AG09319 (cell line): ENCODE measurements around the gene TOLLIP.
A peak's percentile ranks its signal among the peaks of the same experiment; 100 is the strongest.
"Not testable (repeated sequence)": the region's sequence is repeated elsewhere in the genome, so short reads cannot be mapped to it uniquely, and the experiment has no call there.

Experiments used
- DNase-seq: peaks from one replicate; pipeline ENCODE4 v3.0.0-alpha.2; 2010; ENCODE audit warnings: low read depth; ENCODE audit errors: extremely low read depth
- CTCF ChIP-seq: IDR thresholded peaks from 2 replicates; pipeline ENCODE4 v1.5.1; 2011; ENCODE audit warnings: low read depth, mild to moderate bottlenecking, inconsistent platforms, low read length, moderate library complexity

Gene TOLLIP

GRCh38 chr11:1309498-1310317 is at the start of gene TOLLIP:
TOLLIP (minus strand) TSS chr11:1309632; CDS start chr11:1309498, 134 bp downstream.
- DNase-seq, result peak; percentile 71
- peak; percentile 27 for TF ChIP-seq CTCF

DNA sequence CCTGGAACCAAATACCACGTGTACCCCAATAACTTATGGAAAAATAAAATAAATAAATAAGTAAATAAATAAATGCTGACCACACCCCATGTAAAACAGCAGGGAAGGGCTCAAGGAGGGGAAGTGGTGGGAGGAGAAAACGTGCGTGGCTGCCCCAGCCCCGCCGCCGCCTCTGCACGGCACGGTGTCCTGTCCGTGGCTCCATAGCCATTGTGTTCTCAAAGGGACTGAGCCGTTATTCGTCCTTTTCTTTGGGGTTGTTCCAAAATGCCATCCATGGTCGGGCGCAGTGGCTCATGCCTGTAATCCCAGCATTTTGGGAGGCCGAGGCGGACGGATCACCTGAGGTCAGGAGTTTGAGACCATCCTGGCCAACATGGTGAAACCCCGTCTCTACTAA is 49.5 kb upstream of the TOLLIP start:
- not testable (repeated sequence) for DNase-seq

GRCh38 chr11:1358286-1358685 is 48.9 kb upstream of the TOLLIP start:
- no peak for DNase-seq
- TF ChIP-seq CTCF, result no peak

DNA sequence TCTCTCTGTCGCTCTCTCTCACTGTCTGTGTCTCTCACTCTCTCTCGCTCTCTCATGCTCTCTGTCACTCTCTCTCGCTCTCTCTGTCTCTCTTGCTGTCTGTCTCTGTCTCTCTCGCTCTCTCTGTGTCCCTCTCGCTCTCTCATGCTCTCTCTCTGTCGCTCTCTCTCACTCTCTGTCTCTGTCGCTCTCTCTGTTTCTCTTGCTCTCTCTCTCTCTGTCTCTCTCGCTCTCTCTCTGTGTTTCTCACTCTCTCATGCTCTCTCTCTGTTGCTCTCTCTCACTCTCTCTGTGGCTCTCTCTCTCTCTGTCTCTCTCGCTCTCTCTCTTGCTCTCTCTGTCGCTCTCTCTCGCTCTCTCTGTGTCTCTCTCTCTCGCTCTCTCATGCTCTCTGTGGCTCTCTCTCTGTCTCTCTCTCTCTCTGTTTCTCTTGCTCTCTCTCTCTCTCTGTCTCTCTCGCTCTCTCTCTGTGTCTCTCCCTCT is 47.1 kb upstream of the TOLLIP start:
- TF ChIP-seq CTCF, result no peak
- DNase-seq, result no peak

DNA sequence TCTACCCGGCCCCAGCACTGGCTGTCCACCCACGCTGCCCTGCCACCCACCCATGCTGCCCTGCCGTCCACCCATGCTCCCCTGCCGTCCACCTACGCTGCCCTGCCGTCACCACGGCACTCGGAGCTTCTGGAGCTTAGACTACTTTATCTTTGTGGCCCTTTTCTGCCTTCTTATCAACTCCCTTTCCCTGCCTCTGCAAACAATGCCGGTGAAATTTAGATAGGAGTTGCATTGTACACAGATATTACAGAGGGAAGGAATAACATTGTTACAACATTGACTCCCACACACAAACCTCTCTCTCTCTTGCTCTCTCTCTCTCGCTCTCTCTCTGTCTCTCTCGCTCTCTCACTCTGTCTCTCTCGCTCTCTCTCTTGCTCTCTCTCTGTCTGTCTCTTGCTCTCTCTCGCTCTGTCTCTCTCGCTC is 46.6 kb upstream of the TOLLIP start:
- TF ChIP-seq CTCF, result no peak
- DNase-seq, result no peak

DNA sequence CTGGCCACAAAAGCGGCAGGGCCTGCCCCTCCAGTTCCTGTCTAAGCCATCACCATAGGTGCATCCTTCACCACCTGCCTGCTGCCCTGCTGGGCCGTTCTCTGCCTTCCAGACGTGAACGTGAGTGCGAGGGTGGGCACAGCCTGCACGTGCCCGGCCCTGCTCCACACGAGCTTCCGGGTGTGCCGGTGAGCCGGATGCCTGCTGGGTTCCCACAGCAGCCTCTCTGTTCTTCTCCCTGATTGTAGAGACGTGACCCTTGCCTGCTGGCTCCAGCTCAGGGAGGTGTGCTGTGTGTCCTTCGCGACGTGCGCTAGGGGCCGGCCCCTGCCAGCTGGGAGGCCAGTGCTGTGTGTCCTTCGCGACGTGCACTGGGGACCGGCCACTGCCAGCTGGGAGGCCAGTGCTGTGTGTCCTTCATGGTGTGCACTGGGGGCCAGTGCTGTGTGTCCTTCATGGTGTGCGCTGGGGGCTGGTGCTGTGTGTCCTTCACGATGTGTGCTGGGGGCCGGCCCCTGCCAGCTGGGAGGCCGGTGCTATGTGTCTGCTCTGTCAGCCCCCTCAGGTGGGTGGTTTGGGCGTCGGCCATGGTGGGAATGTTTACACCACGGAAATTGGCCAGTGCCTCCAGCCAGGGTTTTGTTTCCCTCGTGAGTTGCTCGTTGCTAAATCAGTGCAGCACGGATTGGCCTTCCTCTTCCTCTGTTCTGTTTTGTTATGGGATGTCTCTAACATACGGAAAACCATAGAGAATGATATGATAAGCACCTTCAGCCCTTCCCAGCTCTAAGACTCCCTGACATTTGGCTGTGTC is 44.9 kb upstream of the TOLLIP start:
- no peak for DNase-seq
- TF ChIP-seq CTCF, result no peak

GRCh38 chr11:1353383-1354124 is 44.1 kb upstream of the TOLLIP start:
- TF ChIP-seq CTCF, result no peak
- DNase-seq, result no peak
